Skeletal muscle tissue (tissue), 4 donors: ENCODE measurements around the gene DHRS11. TPM values are rescaled to one million over a fixed set of nuclear protein-coding genes. Genes with fewer than 3 reads are reported as not detected.

ENCODE experiments used
- H3K27ac ChIP-seq: one replicate; pipeline ENCODE4 v1.7.0; 2013; ENCODE audit warnings: mild to moderate bottlenecking, low read depth, low read length, inconsistent platforms
- H3K27me3 ChIP-seq, 3 donors: one replicate each; pipeline ENCODE4 v1.7.0; 2013; ENCODE audit warnings: low read length in 3 of 3; ENCODE audit not compliant: control insufficient read depth in 3 of 3, insufficient read depth in 3 of 3
- H3K36me3 ChIP-seq, 3 donors: one replicate each; pipeline ENCODE4 v1.7.0; 2013; ENCODE audit warnings: low read length in 3 of 3; ENCODE audit not compliant: control insufficient read depth in 3 of 3, insufficient read depth in 3 of 3
- H3K4me1 ChIP-seq, 3 donors: one replicate each; pipeline ENCODE4 v1.7.0; 2013; ENCODE audit warnings: low read length in 3 of 3, mild to moderate bottlenecking in 3 of 3; ENCODE audit not compliant: control insufficient read depth in 3 of 3, insufficient read depth in 3 of 3
- H3K4me3 ChIP-seq, 3 donors: one replicate each; pipeline ENCODE4 v1.7.0; 2013; ENCODE audit warnings: low read length in 3 of 3
- H3K9ac ChIP-seq, 3 donors: one replicate each; pipeline ENCODE4 v1.7.0; 2013; ENCODE audit warnings: low read length in 3 of 3, mild to moderate bottlenecking in 3 of 3, moderate library complexity in 2 of 3, low read depth in 1 of 3
- H3K9me3 ChIP-seq, 3 donors: one replicate each; pipeline ENCODE4 v1.7.0; 2013; ENCODE audit warnings: low read length in 3 of 3; ENCODE audit not compliant: control insufficient read depth in 3 of 3
- total RNA-seq: library from RNA; depleted of rRNA; stranded (reverse); fragments of >200 nt; gene quantifications from one replicate; pipeline ENCODE4 v1.2.3, GENCODE V29; 2014
- donor health status: Osteomylitis.

The DHRS11 gene
- total RNA-seq, 1 donor from 2014 or later = 4.2 TPM

- no peak overlapping the region for H3K9ac ChIP-seq
These were observed 19.8 kb downstream of the DHRS11 start for GRCh38 chr17:36611345-36612072.

DNA sequence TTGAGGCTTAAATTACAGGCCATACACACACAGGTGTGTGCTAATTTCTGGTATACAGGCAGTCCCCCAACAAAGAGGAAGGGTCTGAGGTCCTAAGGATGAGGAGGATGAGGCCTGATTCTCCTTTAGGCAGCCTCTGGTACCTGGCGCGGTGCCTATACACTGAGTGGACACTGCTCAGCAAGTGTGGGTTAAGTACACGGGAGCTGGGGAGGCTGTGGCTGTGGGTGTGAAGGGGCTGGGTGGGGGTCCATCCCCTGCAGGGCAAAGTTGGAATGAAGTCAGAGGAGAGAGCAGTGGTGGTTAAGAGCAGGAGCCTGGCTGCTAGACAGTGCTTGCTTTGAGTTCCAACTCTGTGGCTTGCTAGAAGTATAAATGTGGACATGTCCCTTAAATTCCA is 20.6 kb downstream of the DHRS11 start:
- H3K4me3 ChIP-seq = no peak overlapping the region
- H3K27me3 ChIP-seq = peaks cover 3 to 9% (median 4%) of the 10 kb centered on the region in 3 donors
- no peak overlapping the region for H3K27ac ChIP-seq
- H3K4me1 ChIP-seq = peaks cover 15 to 25% (median 17%) of the 10 kb centered on the region in 3 donors
- H3K9ac ChIP-seq = no peak overlapping the region
- H3K9me3 ChIP-seq = no peaks in the 10 kb centered on the region
- H3K36me3 ChIP-seq = peaks cover 0 to 4% (median 0%) of the 10 kb centered on the region in 3 donors

More at GRCh38 chr17:36611345-36612072, 19.8 kb downstream of the DHRS11 start:
- Histone ChIP-seq H3K36me3 (peaks cover 0 to 4% (median 0%) of the 10 kb centered on the region in 3 donors), H3K9me3 (no peaks in the 10 kb centered on the region), H3K27me3 (peaks cover 3 to 9% (median 4%) of the 10 kb centered on the region in 3 donors), H3K4me1 (peaks cover 15 to 25% (median 17%) of the 10 kb centered on the region in 3 donors), H3K4me3 (no peak overlapping the region), H3K27ac (no peak overlapping the region)

GRCh38 chr17:36613155-36613554 is 21.5 kb downstream of the DHRS11 start:
- Histone ChIP-seq H3K27ac (no peak overlapping the region), H3K9me3 (no peaks in the 10 kb centered on the region), H3K27me3 (peaks cover 4 to 12% (median 8%) of the 10 kb centered on the region in 3 donors), H3K4me1 (peaks cover 15 to 25% (median 17%) of the 10 kb centered on the region in 3 donors), H3K9ac (peak overlapping the region in 1 of 3 donors; percentile 7), H3K4me3 (no peak overlapping the region), H3K36me3 (peaks cover 0 to under 1% (median 0%) of the 10 kb centered on the region in 3 donors)

DNA sequence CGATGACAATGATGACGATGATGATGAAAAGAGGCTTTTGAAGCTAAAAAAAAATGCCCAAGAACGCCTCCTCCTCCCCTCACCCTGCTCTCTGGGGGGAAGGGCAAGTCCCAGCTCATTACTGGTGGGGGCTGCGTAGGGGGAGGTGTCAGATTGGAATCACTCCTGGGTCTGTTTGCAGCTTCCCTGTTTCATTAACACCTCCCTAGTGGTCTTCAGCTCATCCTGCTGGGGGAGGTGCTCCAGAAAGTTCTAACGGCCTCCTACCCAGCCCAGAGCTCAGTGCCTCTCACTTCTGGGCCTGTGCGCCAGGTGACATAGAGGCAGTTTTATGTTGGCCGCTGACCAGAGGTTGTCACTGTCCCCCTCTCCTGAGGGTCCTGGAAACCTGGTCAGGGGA is 22.4 kb downstream of the DHRS11 start:
- peaks cover 4 to 12% (median 8%) of the 10 kb centered on the region in 3 donors for H3K27me3 ChIP-seq

DNA sequence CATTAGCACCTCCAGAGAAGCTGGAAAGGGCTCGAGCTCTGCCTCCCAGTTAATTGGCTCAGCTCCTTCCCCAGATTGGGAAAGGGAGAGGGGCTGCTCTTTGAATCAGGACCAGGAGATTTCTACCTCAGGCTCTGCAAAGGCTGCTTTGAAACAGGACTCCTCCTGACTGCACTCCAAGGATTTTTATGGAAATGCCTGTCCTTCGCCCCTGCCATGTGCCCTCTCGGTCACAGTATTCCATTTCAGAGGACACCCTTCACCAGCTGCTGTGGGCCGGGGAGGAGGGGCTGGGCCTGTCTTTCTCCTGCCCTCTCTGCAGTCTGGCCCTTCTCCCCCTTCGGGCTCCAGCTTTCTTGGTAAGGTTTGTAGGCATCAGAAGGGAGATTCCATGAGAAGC is 23.3 kb downstream of the DHRS11 start:
- H3K27ac ChIP-seq = no peak overlapping the region
- peak overlapping the region in 1 of 3 donors; percentile 22 for H3K4me3 ChIP-seq
- no peaks in the 10 kb centered on the region for H3K36me3 ChIP-seq
- H3K9me3 ChIP-seq = no peaks in the 10 kb centered on the region
- peak overlapping the region in 1 of 3 donors; percentile 54 for H3K9ac ChIP-seq
- peaks cover 4 to 12% (median 8%) of the 10 kb centered on the region in 3 donors for H3K27me3 ChIP-seq
- peaks cover 11 to 15% (median 11%) of the 10 kb centered on the region in 3 donors for H3K4me1 ChIP-seq

More for the DNA sequence above, 22.4 kb downstream of the DHRS11 start:
- no peak overlapping the region for H3K4me3 ChIP-seq
- peaks cover 12 to 18% (median 14%) of the 10 kb centered on the region in 3 donors for H3K4me1 ChIP-seq
- no peak overlapping the region for H3K9ac ChIP-seq
- H3K27ac ChIP-seq = no peak overlapping the region
- no peaks in the 10 kb centered on the region for H3K36me3 ChIP-seq
- no peaks in the 10 kb centered on the region for H3K9me3 ChIP-seq

DNA sequence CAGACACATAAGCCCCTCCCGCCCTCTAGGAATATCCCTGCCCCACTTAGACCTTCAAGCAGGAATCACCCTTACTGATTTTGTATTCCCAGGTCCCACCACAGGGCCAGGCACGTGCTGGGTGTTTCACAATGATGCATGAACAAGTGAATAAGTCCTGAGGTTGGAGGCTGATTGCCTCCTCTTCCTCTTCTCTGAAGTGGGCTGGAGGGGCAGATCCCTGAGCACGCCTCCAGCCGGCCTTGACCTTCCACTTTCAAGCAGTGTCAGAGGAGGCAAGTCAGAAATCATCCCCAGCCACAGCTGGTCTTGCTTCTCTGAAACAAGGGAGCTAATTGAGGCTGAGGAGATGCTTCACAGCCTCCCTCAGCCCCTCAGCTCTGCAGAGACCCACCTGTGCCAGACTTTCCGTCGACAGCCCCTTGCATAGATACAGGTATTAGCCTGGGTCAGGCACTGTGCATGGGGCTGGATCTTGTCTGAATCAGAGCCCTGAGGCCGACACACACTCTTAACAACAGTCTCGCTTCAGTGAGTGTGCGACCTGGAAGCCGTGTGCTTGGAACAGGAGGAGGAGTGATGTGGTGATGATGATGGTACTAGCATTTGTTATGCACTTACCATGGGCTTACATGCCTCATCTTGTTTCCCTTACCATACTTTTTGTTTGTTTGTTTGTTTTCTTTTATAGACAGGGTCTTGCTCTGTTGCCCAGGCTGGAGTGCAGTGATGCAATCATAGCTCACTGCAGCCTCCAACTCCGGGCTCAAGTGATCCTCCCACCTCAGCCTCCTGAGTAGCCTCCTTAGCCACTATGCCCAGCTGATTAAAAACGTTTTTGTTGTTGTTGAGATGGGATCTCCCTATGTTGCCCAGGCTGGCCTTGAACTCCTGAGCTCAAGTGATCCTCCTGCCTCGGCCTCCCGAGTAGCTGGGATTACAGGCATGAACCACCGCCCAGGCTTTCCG is 24.7 kb downstream of the DHRS11 start:
- Histone ChIP-seq H3K27ac (no peak overlapping the region), H3K36me3 (no peaks in the 10 kb centered on the region), H3K9me3 (no peaks in the 10 kb centered on the region), H3K9ac (no peak overlapping the region), H3K4me3 (no peak overlapping the region), H3K4me1 (peaks cover 8 to 15% (median 11%) of the 10 kb centered on the region in 3 donors), H3K27me3 (peaks cover 4 to 15% (median 8%) of the 10 kb centered on the region in 3 donors)

- Histone ChIP-seq H3K9ac (no peak overlapping the region), H3K4me1 (peaks cover 8 to 15% (median 9%) of the 10 kb centered on the region in 3 donors), H3K27me3 (peaks cover 4 to 15% (median 8%) of the 10 kb centered on the region in 3 donors), H3K4me3 (no peak overlapping the region), H3K9me3 (no peaks in the 10 kb centered on the region), H3K27ac (no peak overlapping the region), H3K36me3 (no peaks in the 10 kb centered on the region)
These were observed 26.1 kb downstream of the DHRS11 start for GRCh38 chr17:36617773-36618172.

DNA sequence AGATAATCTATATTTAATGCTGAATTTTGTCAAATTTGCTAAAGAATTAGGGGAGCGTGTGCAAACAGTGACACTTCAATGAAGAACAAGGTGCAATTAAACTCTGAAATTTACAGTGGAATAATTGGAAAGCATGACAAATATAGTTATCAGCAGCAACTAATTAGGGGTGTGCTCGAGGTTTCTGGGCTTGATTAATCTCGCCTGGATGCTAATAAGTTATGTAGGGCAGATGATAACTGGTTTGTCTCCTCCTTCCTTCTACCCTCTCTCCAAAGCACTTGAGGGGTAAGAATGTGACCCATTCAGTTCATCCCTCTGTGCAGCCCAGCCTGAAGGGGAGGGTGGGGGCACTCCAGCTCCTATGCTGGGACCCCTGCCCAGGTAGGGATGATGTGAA is 31.6 kb downstream of the DHRS11 start:
- H3K27me3 ChIP-seq = peaks cover 0 to 7% (median 0%) of the 10 kb centered on the region in 3 donors
- H3K4me1 ChIP-seq = no peaks in the 10 kb centered on the region
- H3K9me3 ChIP-seq = no peaks in the 10 kb centered on the region
- H3K27ac ChIP-seq = no peak overlapping the region
- no peak overlapping the region for H3K9ac ChIP-seq
- no peak overlapping the region for H3K4me3 ChIP-seq
- H3K36me3 ChIP-seq = no peaks in the 10 kb centered on the region

DNA sequence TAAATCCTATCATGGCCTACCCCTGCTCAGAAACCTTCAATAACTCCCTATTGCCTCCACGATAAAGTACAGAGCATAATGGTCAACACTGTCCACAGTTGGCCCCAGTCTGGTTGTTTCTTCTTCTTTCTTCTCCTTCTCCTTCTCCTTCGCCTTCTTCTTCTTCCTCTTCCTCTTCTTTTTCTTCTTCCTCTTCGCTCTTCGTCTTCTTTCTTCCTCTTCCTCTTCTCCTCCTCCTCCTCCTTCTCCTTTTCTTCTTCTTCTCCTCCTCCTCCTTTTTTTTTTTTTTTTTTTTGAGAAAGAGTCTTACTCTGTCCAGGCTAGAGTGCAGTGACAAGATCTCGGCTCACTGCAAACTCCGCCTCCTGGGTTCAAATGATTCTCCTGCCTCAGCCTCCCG is 33.5 kb downstream of the DHRS11 start:
- H3K4me1 ChIP-seq = peaks cover 0 to 5% (median 3%) of the 10 kb centered on the region in 3 donors
- H3K9me3 ChIP-seq = no peaks in the 10 kb centered on the region

More for the DNA sequence above, 33.5 kb downstream of the DHRS11 start:
- Histone ChIP-seq H3K27me3 (peaks cover 0 to 11% (median 3%) of the 10 kb centered on the region in 3 donors), H3K9ac (no peak overlapping the region), H3K36me3 (no peaks in the 10 kb centered on the region), H3K27ac (no peak overlapping the region), H3K4me3 (no peak overlapping the region)
